BJ (cell line): Measurements from ENCODE around the gene TMEM169. TPM values are rescaled to one million over a fixed set of nuclear protein-coding genes. Genes with fewer than 3 reads are reported as not detected.

Source experiments
- CTCF ChIA-PET: fragments of 350-600 bp; formaldehyde crosslinking; extraction: SDS; loops from one replicate; lab custom pipeline; 2021; ENCODE audit warnings: antibody characterized with exemption, inconsistent platforms; lab: Yijun Ruan, JAX
- POLR2A ChIA-PET: fragments of 300-600 bp; sonication (Branson Sonifier 250); formaldehyde crosslinking; extraction: SDS; loops from one replicate; lab custom pipeline; 2021; ENCODE audit warnings: antibody characterized with exemption; lab: Charles Lee
- DNase-seq: peaks from one replicate; pipeline ENCODE4 v3.0.0-alpha.2; 2011; ENCODE audit warnings: low read depth
- H3K27me3 ChIP-seq: 2 replicates; pipeline ENCODE4 v1.6.0; 2011; ENCODE audit warnings: low read length; ENCODE audit not compliant: control insufficient read depth, insufficient read depth
- H3K36me3 ChIP-seq: 2 replicates; pipeline ENCODE4 v1.5.1; 2011; ENCODE audit warnings: low read length; ENCODE audit not compliant: control insufficient read depth, insufficient read depth
- H3K4me3 ChIP-seq: 2 replicates; pipeline ENCODE4 v1.5.1; 2011; ENCODE audit warnings: low read depth, mild to moderate bottlenecking, control low read depth, low read length
- polyA plus RNA-seq: library from polyadenylated mRNA; depleted of rRNA; stranded (reverse); fragments of >200 nt; gene quantifications from 2 replicates; pipeline ENCODE4 v1.2.3, GENCODE V29; 2011
- TF ChIP-seq, protein P1 (sequence below): IDR thresholded peaks from 2 replicates; pipeline ENCODE4 v1.5.1; 2011; ENCODE audit warnings: low read depth, mild to moderate bottlenecking, control low read depth, inconsistent platforms, low read length, moderate library complexity; ENCODE audit not compliant: insufficient read depth

Gene TMEM169
- polyA plus RNA-seq, 1 experiment, result 0.10 TPM

DNA sequence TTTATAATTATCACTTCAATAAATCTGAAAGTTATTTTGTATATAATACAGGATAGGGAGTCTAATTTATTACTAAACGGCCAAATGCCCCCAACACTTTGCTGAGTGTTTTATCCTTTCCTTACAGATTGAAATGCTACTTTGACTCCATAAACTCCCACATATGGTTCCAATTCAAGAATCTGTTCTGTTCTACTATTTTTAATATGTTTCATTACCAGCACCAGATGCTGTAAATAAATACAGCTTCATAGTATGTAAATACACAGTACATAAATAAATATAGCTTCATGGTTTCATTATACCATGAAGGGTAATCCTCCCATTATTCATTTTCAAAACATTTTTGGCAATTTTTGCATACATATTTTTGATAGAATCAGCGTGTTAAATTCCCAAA, 34.3 kb upstream of the TMEM169 start:
- POLR2A ChIA-PET, result interaction anchor here (0.7 kb wide), 1 partner anchor 63 kb away, joined by 5 read pairs; no protein-coding TSS in a partner anchor
- CTCF ChIA-PET, result interaction anchor here (0.6 to 1.6 kb wide), 4 partner anchors 11 to 24 kb away, joined by 3 to 4 read pairs (median 3); no protein-coding TSS in a partner anchor
- Histone ChIP-seq H3K27me3 (no peaks in the 10 kb centered on the region), H3K36me3 (no peaks in the 10 kb centered on the region), H3K4me3 (no peak overlapping the region)
- no peak for DNase-seq
- TF ChIP-seq, protein P1, sequence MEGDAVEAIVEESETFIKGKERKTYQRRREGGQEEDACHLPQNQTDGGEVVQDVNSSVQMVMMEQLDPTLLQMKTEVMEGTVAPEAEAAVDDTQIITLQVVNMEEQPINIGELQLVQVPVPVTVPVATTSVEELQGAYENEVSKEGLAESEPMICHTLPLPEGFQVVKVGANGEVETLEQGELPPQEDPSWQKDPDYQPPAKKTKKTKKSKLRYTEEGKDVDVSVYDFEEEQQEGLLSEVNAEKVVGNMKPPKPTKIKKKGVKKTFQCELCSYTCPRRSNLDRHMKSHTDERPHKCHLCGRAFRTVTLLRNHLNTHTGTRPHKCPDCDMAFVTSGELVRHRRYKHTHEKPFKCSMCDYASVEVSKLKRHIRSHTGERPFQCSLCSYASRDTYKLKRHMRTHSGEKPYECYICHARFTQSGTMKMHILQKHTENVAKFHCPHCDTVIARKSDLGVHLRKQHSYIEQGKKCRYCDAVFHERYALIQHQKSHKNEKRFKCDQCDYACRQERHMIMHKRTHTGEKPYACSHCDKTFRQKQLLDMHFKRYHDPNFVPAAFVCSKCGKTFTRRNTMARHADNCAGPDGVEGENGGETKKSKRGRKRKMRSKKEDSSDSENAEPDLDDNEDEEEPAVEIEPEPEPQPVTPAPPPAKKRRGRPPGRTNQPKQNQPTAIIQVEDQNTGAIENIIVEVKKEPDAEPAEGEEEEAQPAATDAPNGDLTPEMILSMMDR, result no peak

DNA sequence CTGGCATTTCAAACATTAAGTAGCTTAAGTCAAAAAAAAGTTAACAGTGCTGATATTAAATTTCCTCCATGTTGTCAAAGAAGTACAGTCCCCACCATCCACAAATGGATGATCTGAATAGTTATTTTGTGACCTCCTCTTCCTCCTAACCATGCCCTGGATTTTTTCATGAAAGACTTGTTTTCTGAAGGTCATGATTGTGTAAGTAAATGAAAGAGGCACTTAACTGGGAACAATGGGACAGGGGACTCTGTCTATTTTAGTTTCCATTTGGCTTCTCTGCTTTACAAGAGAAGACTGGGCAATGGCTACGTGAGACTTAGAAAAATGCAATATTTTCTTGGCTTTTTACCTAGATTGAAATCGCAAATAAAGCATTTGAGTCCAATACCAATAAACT, 32.3 kb upstream of the TMEM169 start:
- no peak for DNase-seq
- Histone ChIP-seq H3K36me3 (no peaks in the 10 kb centered on the region), H3K27me3 (no peaks in the 10 kb centered on the region), H3K4me3 (no peak overlapping the region)
- ChIA-PET CTCF (interaction anchor here (1.4 kb wide), 1 partner anchor 15 kb away, joined by 4 read pairs; no protein-coding TSS in a partner anchor), POLR2A (no interaction called here)
- TF ChIP-seq, protein P1, result no peak

DNA sequence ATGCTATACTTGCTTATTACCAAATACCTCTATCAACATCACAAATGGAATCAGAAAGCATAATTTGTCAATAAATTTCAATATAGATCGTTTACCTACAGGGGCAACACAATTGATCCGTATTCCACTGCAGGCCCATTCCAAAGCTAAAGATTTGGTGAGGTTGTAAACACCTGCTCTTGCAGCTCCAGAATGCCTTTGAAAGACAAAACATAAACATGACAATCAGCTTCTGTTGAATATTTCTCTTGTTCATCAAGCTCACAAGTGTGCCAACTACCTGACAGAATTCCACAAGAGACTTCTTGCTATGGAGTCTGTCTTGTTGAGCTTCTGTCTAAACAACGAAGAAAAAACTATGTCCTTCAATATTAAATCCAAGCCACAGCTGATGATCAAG, 30.4 kb upstream of the TMEM169 start:
- POLR2A ChIA-PET, result no interaction called here
- DNase-seq, result no peak
- TF ChIP-seq, protein P1, result no peak
- CTCF ChIA-PET, result no interaction called here
- Histone ChIP-seq H3K27me3 (no peaks in the 10 kb centered on the region), H3K4me3 (no peak overlapping the region), H3K36me3 (no peaks in the 10 kb centered on the region)

DNA sequence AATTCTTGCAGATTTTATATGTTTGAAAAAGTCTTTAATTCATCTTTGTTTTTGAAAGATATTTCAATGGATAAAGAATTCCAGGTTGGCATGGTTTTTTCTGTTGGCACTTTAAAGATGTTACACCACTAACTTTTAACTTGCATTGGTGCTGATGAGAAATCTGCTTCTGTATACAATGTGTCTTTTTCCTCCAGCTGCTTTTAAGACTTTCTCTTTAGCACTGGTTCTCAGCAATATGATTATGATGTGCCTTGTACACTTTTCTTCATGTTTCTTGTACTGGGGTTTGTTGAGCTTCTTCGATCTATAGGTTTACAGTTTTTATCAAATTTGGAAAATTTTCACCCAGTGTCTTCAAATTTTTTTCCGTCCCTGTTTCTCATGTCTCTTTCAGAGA, 29.3 kb upstream of the TMEM169 start:
- POLR2A ChIA-PET, result no interaction called here
- H3K4me3 ChIP-seq, result no peak overlapping the region
- TF ChIP-seq, protein P1, result no peak
- H3K27me3 ChIP-seq, result no peaks in the 10 kb centered on the region
- DNase-seq, result no peak
- CTCF ChIA-PET, result interaction anchor here (1.2 kb wide), 1 partner anchor 20 kb away, joined by 4 read pairs; no protein-coding TSS in a partner anchor
- H3K36me3 ChIP-seq, result no peaks in the 10 kb centered on the region

DNA sequence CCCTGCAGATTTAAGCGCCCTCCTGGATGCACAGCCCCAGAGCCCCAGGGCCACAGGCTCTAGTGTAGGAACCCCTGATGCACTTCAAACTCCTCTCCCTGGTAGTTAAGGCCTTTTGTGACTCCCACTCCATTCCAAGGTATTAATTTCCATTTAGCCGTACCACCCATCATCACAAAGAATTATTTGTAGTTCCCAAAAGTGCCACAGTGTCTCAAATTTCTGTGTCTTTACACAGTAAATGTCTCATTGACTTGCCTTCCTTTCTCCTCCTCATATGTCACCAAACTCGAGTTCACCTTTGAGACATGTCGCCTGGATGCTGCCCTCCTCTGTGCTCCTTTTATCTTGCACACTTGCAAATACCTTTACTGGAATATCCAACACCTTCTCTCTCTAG, 26.0 kb upstream of the TMEM169 start:
- TF ChIP-seq, protein P1, result no peak
- Histone ChIP-seq H3K4me3 (no peak overlapping the region), H3K27me3 (no peaks in the 10 kb centered on the region), H3K36me3 (no peaks in the 10 kb centered on the region)
- POLR2A ChIA-PET, result no interaction called here
- CTCF ChIA-PET, result no interaction called here
- DNase-seq, result no peak
